CD4-positive, CD25-positive, alpha-beta regulatory T cell (primary cell): ENCODE data around the gene DISP3. TPM values are rescaled to one million over a fixed set of nuclear protein-coding genes. Genes with fewer than 3 reads are reported as not detected.

Experiments
- ATAC-seq, 2 donors: fragments of 150-1000 bp; cut with Tn5 transposase; one replicate each; pipeline ENCODE4 v1.10.0; 2021; ENCODE audit warnings: low read depth in 2 of 2, moderate number of reproducible peaks in 2 of 2, moderate library complexity in 1 of 2
- DNase-seq, 3 donors: peaks; one replicate each; pipeline versions ENCODE4 v3.0.0 to v3.0.0-alpha.2; 2012 to 2022; ENCODE audit warnings: mixed read lengths in 1 of 3
- H3K27ac ChIP-seq: one replicate; pipeline ENCODE4 v1.7.0; 2013; ENCODE audit warnings: mild to moderate bottlenecking, low read length; ENCODE audit not compliant: insufficient read depth, poor library complexity, severe bottlenecking
- H3K27me3 ChIP-seq: one replicate; pipeline ENCODE4 v1.7.0; 2013; ENCODE audit warnings: low read length; ENCODE audit not compliant: control insufficient read depth, insufficient read depth
- H3K36me3 ChIP-seq: one replicate; pipeline ENCODE4 v1.7.0; 2013; ENCODE audit warnings: mild to moderate bottlenecking, low read length, moderate library complexity; ENCODE audit not compliant: control insufficient read depth, insufficient read depth
- H3K4me1 ChIP-seq: 2 replicates; pipeline ENCODE4 v1.7.0; 2013; ENCODE audit warnings: mild to moderate bottlenecking, low read length; ENCODE audit not compliant: insufficient read depth, control insufficient read depth, poor library complexity, severe bottlenecking
- H3K4me3 ChIP-seq: one replicate; pipeline ENCODE4 v1.7.0; 2013; ENCODE audit warnings: low read depth, mild to moderate bottlenecking, low read length, moderate library complexity
- H3K9me3 ChIP-seq, 2 experiments: 1 replicate in 1 of 2; 2 replicates in 1 of 2; pipeline ENCODE4 v1.7.0; 2013; ENCODE audit warnings: low read length in 2 of 2, mild to moderate bottlenecking in 1 of 2, moderate library complexity in 1 of 2; ENCODE audit not compliant: control insufficient read depth in 2 of 2
- H3K27ac Mint-ChIP-seq, 3 donors: one replicate each; pipeline ENCODE4 v1.8.0; 2020 to 2022; ENCODE audit warnings: mild to moderate bottlenecking in 3 of 3, mixed read lengths in 3 of 3, moderate library complexity in 2 of 3
- H3K27me3 Mint-ChIP-seq: one replicate; pipeline ENCODE4 v1.8.0; 2022; ENCODE audit warnings: mild to moderate bottlenecking, mixed read lengths
- H3K36me3 Mint-ChIP-seq: one replicate; pipeline ENCODE4 v1.8.0; 2020; ENCODE audit warnings: mixed read lengths
- H3K4me1 Mint-ChIP-seq, 4 donors: one replicate each; pipeline ENCODE4 v1.8.0; 2020 to 2022; ENCODE audit warnings: mixed read lengths in 4 of 4, mild to moderate bottlenecking in 1 of 4
- H3K4me3 Mint-ChIP-seq, 4 donors: one replicate each; pipeline ENCODE4 v1.8.0; 2020 to 2022; ENCODE audit warnings: mild to moderate bottlenecking in 4 of 4, mixed read lengths in 4 of 4, moderate library complexity in 3 of 4
- H3K9me3 Mint-ChIP-seq, 7 donors: one replicate each; pipeline ENCODE4 v1.8.0; 2020 to 2022; ENCODE audit warnings: mixed read lengths in 7 of 7, mild to moderate bottlenecking in 3 of 7, moderate library complexity in 2 of 7
- polyA plus RNA-seq, 4 donors: library from polyadenylated mRNA; unstranded; fragments of 300-500 nt; fragmentation: Illumina TruSeq; gene quantifications; one replicate each; pipeline ENCODE4 v1.2.3, GENCODE V29; 2021
- total RNA-seq: library from RNA; stranded (reverse); gene quantifications from one replicate; pipeline ENCODE4 v1.2.3, GENCODE V29; 2022

The DISP3 gene
- total and polyA plus RNA-seq, 5 donors from 2014 or later, result 0.12 to 1.2 (median 0.23) TPM

GRCh38 chr1:11461531-11462137 lies 17.3 kb upstream of the DISP3 start:
- ATAC-seq (no peak), DNase-seq (no peak)
- Histone ChIP-seq H3K36me3 (no peaks in the 10 kb centered on the region), H3K27ac (no peak overlapping the region), H3K27me3 (no peaks in the 10 kb centered on the region), H3K9me3 (no peaks in the 10 kb centered on the region), H3K4me3 (no peak overlapping the region), H3K4me1 (no peaks in the 10 kb centered on the region)
- H3K4me3 Mint-ChIP-seq, result no peak overlapping the region
- H3K9me3 Mint-ChIP-seq, result peaks cover 0 to 4% (median 0%) of the 10 kb centered on the region in 7 donors
- H3K4me1 Mint-ChIP-seq, result peaks cover 0 to 9% (median 0%) of the 10 kb centered on the region in 4 donors
- peak overlapping the region in 1 of 3 donors; percentile 26 for H3K27ac Mint-ChIP-seq
- H3K36me3 Mint-ChIP-seq, result no peaks in the 10 kb centered on the region
- no peaks in the 10 kb centered on the region for H3K27me3 Mint-ChIP-seq

- no peaks in the 10 kb centered on the region for H3K27me3 ChIP-seq
- H3K4me3 Mint-ChIP-seq, result no peak overlapping the region
- H3K9me3 Mint-ChIP-seq, result peaks cover 0 to 3% (median 0%) of the 10 kb centered on the region in 7 donors
- no peak overlapping the region for H3K27ac Mint-ChIP-seq
- H3K27ac ChIP-seq, result no peak overlapping the region
- no peaks in the 10 kb centered on the region for H3K27me3 Mint-ChIP-seq
- H3K36me3 ChIP-seq, result no peaks in the 10 kb centered on the region
- no peaks in the 10 kb centered on the region for H3K4me1 ChIP-seq
- ATAC-seq (no peak), DNase-seq (no peak)
- H3K9me3 ChIP-seq, result no peaks in the 10 kb centered on the region
- H3K36me3 Mint-ChIP-seq, result no peaks in the 10 kb centered on the region
- H3K4me1 Mint-ChIP-seq, result peaks cover 0 to 3% (median 0%) of the 10 kb centered on the region in 4 donors
- no peak overlapping the region for H3K4me3 ChIP-seq
These were observed 16.6 kb upstream of the DISP3 start for GRCh38 chr1:11462224-11462923.

- Mint-ChIP-seq H3K4me3 (no peak overlapping the region), H3K4me1 (peaks cover 0 to 2% (median 0%) of the 10 kb centered on the region in 4 donors), H3K9me3 (peaks cover 0 to 2% (median 0%) of the 10 kb centered on the region in 7 donors), H3K27ac (no peak overlapping the region), H3K27me3 (peaks cover 2% of the 10 kb centered on the region), H3K36me3 (no peaks in the 10 kb centered on the region)
- Histone ChIP-seq H3K27me3 (no peaks in the 10 kb centered on the region), H3K4me1 (no peaks in the 10 kb centered on the region), H3K36me3 (no peaks in the 10 kb centered on the region), H3K27ac (no peak overlapping the region), H3K9me3 (no peaks in the 10 kb centered on the region), H3K4me3 (no peak overlapping the region)
- DNase-seq (no peak), ATAC-seq (no peak)
These were observed 15.8 kb upstream of the DISP3 start for GRCh38 chr1:11463177-11463576.

GRCh38 chr1:11465307-11465706 lies 13.6 kb upstream of the DISP3 start:
- H3K27me3 ChIP-seq, result no peaks in the 10 kb centered on the region
- H3K4me1 Mint-ChIP-seq, result no peaks in the 10 kb centered on the region
- peaks cover 15% of the 10 kb centered on the region for H3K27me3 Mint-ChIP-seq
- no peak for DNase-seq
- H3K4me1 ChIP-seq, result no peaks in the 10 kb centered on the region
- no peak for ATAC-seq
- no peak overlapping the region for H3K4me3 Mint-ChIP-seq
- no peaks in the 10 kb centered on the region for H3K36me3 ChIP-seq
- H3K27ac ChIP-seq, result no peak overlapping the region
- H3K36me3 Mint-ChIP-seq, result no peaks in the 10 kb centered on the region
- H3K9me3 ChIP-seq, result no peaks in the 10 kb centered on the region
- H3K27ac Mint-ChIP-seq, result no peak overlapping the region
- no peak overlapping the region for H3K4me3 ChIP-seq
- H3K9me3 Mint-ChIP-seq, result peaks cover 0 to 2% (median 0%) of the 10 kb centered on the region in 7 donors

GRCh38 chr1:11466416-11466815 lies 12.5 kb upstream of the DISP3 start:
- Histone ChIP-seq H3K27ac (no peak overlapping the region), H3K4me1 (no peaks in the 10 kb centered on the region), H3K4me3 (no peak overlapping the region), H3K27me3 (no peaks in the 10 kb centered on the region), H3K36me3 (no peaks in the 10 kb centered on the region), H3K9me3 (no peaks in the 10 kb centered on the region)
- Mint-ChIP-seq H3K36me3 (no peaks in the 10 kb centered on the region), H3K9me3 (peaks cover 0 to 3% (median 0%) of the 10 kb centered on the region in 7 donors), H3K27ac (no peak overlapping the region), H3K4me3 (no peak overlapping the region), H3K27me3 (peaks cover 15% of the 10 kb centered on the region), H3K4me1 (no peaks in the 10 kb centered on the region)
- ATAC-seq (no peak), DNase-seq (no peak)

GRCh38 chr1:11468878-11469277 lies 10.1 kb upstream of the DISP3 start:
- H3K27ac Mint-ChIP-seq, result no peak overlapping the region
- no peak overlapping the region for H3K4me3 Mint-ChIP-seq
- no peaks in the 10 kb centered on the region for H3K36me3 ChIP-seq
- H3K27ac ChIP-seq, result no peak overlapping the region
- peaks cover 2% of the 10 kb centered on the region for H3K27me3 ChIP-seq
- H3K4me1 Mint-ChIP-seq, result no peaks in the 10 kb centered on the region
- H3K36me3 Mint-ChIP-seq, result no peaks in the 10 kb centered on the region
- no peaks in the 10 kb centered on the region for H3K4me1 ChIP-seq
- H3K4me3 ChIP-seq, result no peak overlapping the region
- H3K9me3 Mint-ChIP-seq, result peaks cover 0 to 3% (median 0%) of the 10 kb centered on the region in 7 donors
- H3K9me3 ChIP-seq, result no peaks in the 10 kb centered on the region
- peaks cover 15% of the 10 kb centered on the region for H3K27me3 Mint-ChIP-seq
- no peak for ATAC-seq
- no peak for DNase-seq

- DNase-seq (no peak), ATAC-seq (no peak)
- H3K27me3 ChIP-seq, result peaks cover 2% of the 10 kb centered on the region
- no peak overlapping the region for H3K4me3 Mint-ChIP-seq
- H3K9me3 Mint-ChIP-seq, result peaks cover 0 to 3% (median 0%) of the 10 kb centered on the region in 7 donors
- H3K9me3 ChIP-seq, result no peaks in the 10 kb centered on the region
- no peak overlapping the region for H3K27ac Mint-ChIP-seq
- H3K27me3 Mint-ChIP-seq, result peaks cover 21% of the 10 kb centered on the region
- H3K4me3 ChIP-seq, result no peak overlapping the region
- no peaks in the 10 kb centered on the region for H3K4me1 Mint-ChIP-seq
- no peak overlapping the region for H3K27ac ChIP-seq
- no peaks in the 10 kb centered on the region for H3K36me3 ChIP-seq
- no peaks in the 10 kb centered on the region for H3K4me1 ChIP-seq
- no peaks in the 10 kb centered on the region for H3K36me3 Mint-ChIP-seq
These were observed 8.0 kb upstream of the DISP3 start for GRCh38 chr1:11470912-11471311.

- DNase-seq, result no peak
- peaks cover 0 to 3% (median 0%) of the 10 kb centered on the region in 7 donors for H3K9me3 Mint-ChIP-seq
- no peak overlapping the region for H3K27ac Mint-ChIP-seq
- H3K4me1 Mint-ChIP-seq, result no peaks in the 10 kb centered on the region
- Histone ChIP-seq H3K9me3 (no peaks in the 10 kb centered on the region), H3K36me3 (no peaks in the 10 kb centered on the region), H3K4me3 (no peak overlapping the region), H3K4me1 (no peaks in the 10 kb centered on the region), H3K27ac (no peak overlapping the region), H3K27me3 (peaks cover 2% of the 10 kb centered on the region)
- H3K36me3 Mint-ChIP-seq, result no peaks in the 10 kb centered on the region
- peaks cover 25% of the 10 kb centered on the region for H3K27me3 Mint-ChIP-seq
- ATAC-seq, result no peak
- no peak overlapping the region for H3K4me3 Mint-ChIP-seq
These were observed 7.5 kb upstream of the DISP3 start for GRCh38 chr1:11471473-11471872.
